Raji (cell line): Measurements from ENCODE around the gene DNAAF9.

Source experiments
- POLR2A ChIP-seq: IDR thresholded peaks from 2 replicates; pipeline ENCODE4 v1.6.1; 2011; ENCODE audit warnings: low read depth, low read length, control low read depth; ENCODE audit not compliant: insufficient read depth

The DNAAF9 gene

GRCh38 chr20:3420211-3420707 lies 12.8 kb upstream of the DNAAF9 start:
- TF ChIP-seq POLR2A = no peak

- TF ChIP-seq POLR2A = no peak
These were observed 6.7 kb upstream of the DNAAF9 start for GRCh38 chr20:3414122-3414521.

- TF ChIP-seq POLR2A = no peak
These were observed 6.0 kb upstream of the DNAAF9 start for GRCh38 chr20:3413393-3413889.

GRCh38 chr20:3412600-3413392 lies 5.3 kb upstream of the DNAAF9 start:
- no peak for TF ChIP-seq POLR2A

GRCh38 chr20:3410464-3410863 lies 3.0 kb upstream of the DNAAF9 start:
- no peak for TF ChIP-seq POLR2A

GRCh38 chr20:3409417-3409816 lies 1.9 kb upstream of the DNAAF9 start:
- no peak for TF ChIP-seq POLR2A

GRCh38 chr20:3407771-3408637 lies 535 bp upstream of the DNAAF9 start:
- no peak for TF ChIP-seq POLR2A

GRCh38 chr20:3406481-3407039 lies 909 bp downstream of the DNAAF9 start:
- no peak for TF ChIP-seq POLR2A

GRCh38 chr20:3405696-3406358 lies 1.6 kb downstream of the DNAAF9 start:
- TF ChIP-seq POLR2A = no peak

GRCh38 chr20:3405139-3405538 lies 2.3 kb downstream of the DNAAF9 start:
- no peak for TF ChIP-seq POLR2A

GRCh38 chr20:3404402-3404801 lies 3.1 kb downstream of the DNAAF9 start:
- TF ChIP-seq POLR2A = no peak

- no peak for TF ChIP-seq POLR2A
These were observed 3.7 kb downstream of the DNAAF9 start for GRCh38 chr20:3403741-3404140.

- TF ChIP-seq POLR2A = no peak
These were observed 5.0 kb downstream of the DNAAF9 start for GRCh38 chr20:3402453-3402852.

GRCh38 chr20:3400260-3401155 lies 7.0 kb downstream of the DNAAF9 start:
- TF ChIP-seq POLR2A = no peak
